OCI-LY1 (cell line): ENCODE data around the gene HAAO.

Experiments used
- H2AFZ ChIP-seq: fragments of 200-600 bp; sonication (generic), shearing (Covaris generic); 2 replicates; pipeline ENCODE4 v1.6.0; 2014; ENCODE audit warnings: antibody characterized with exemption, mild to moderate bottlenecking, low read length
- H3F3A ChIP-seq: fragments of 200-600 bp; sonication (generic), shearing (Covaris generic); 2 replicates; pipeline ENCODE4 v1.6.0; 2014; ENCODE audit warnings: mild to moderate bottlenecking, antibody characterized with exemption, low read length, moderate library complexity; ENCODE audit not compliant: insufficient read depth
- H3K27ac ChIP-seq: fragments of 200-600 bp; sonication (generic); 2 replicates; pipeline ENCODE4 v1.5.1; 2014; ENCODE audit warnings: low read length, mixed run types, mild to moderate bottlenecking, low read depth; ENCODE audit not compliant: poor library complexity, severe bottlenecking
- H3K27me3 ChIP-seq: fragments of 200-600 bp; sonication (generic); 2 replicates; pipeline ENCODE4 v1.6.0; 2014; ENCODE audit warnings: antibody characterized with exemption, mild to moderate bottlenecking, low read length, moderate library complexity; ENCODE audit not compliant: insufficient read depth
- H3K36me3 ChIP-seq: fragments of 200-600 bp; sonication (generic); 2 replicates; pipeline ENCODE4 v1.6.1; 2014; ENCODE audit warnings: mild to moderate bottlenecking, antibody characterized with exemption, low read length, moderate library complexity, mixed read lengths; ENCODE audit not compliant: insufficient read depth
- H3K4me1 ChIP-seq: fragments of 200-600 bp; sonication (generic); 2 replicates; pipeline ENCODE4 v1.5.1; 2014; ENCODE audit warnings: mild to moderate bottlenecking, low read length, moderate library complexity; ENCODE audit not compliant: insufficient read depth, severe bottlenecking
- H3K4me2 ChIP-seq: fragments of 200-600 bp; sonication (generic), shearing (Covaris generic); 2 replicates; pipeline ENCODE4 v1.6.1; 2014; ENCODE audit warnings: low read length
- H3K4me3 ChIP-seq: fragments of 200-600 bp; sonication (generic); 2 replicates; pipeline ENCODE4 v1.5.1; 2014; ENCODE audit warnings: low read length, low read depth, mild to moderate bottlenecking, mixed read lengths; ENCODE audit not compliant: poor library complexity, severe bottlenecking
- H3K79me2 ChIP-seq: fragments of 200-600 bp; shearing (Covaris generic); 2 replicates; pipeline ENCODE4 v1.6.1; 2016; ENCODE audit warnings: mixed run types, low read length, mixed read lengths; ENCODE audit not compliant: insufficient read depth
- H3K9ac ChIP-seq: fragments of 200-600 bp; sonication (generic), shearing (Covaris generic); 2 replicates; pipeline ENCODE4 v1.6.1; 2014; ENCODE audit warnings: mild to moderate bottlenecking, low read length, mixed read lengths
- H3K9me2 ChIP-seq: fragments of 200-600 bp; sonication (generic), shearing (Covaris generic); 2 replicates; pipeline ENCODE4 v1.6.1; 2014; ENCODE audit warnings: low read depth, mild to moderate bottlenecking, low read length, mixed read lengths
- H3K9me3 ChIP-seq: fragments of 200-600 bp; shearing (Covaris generic); 2 replicates; pipeline ENCODE4 v1.6.1; 2014; ENCODE audit warnings: low read length, mixed read lengths
- H4K20me1 ChIP-seq: fragments of 200-600 bp; sonication (generic), shearing (Covaris generic); 2 replicates; pipeline ENCODE4 v1.6.0; 2016; ENCODE audit warnings: mild to moderate bottlenecking, low read length; ENCODE audit not compliant: insufficient read depth
- CTCF ChIP-seq: fragments of 200-600 bp; sonication (generic), shearing (Covaris generic); IDR thresholded peaks from 2 replicates; pipeline ENCODE4 v1.5.1; 2017; ENCODE audit warnings: mild to moderate bottlenecking, antibody characterized with exemption, low read length, moderate library complexity, mixed read lengths
- EZH2 ChIP-seq: fragments of 200-600 bp; sonication (generic), shearing (Covaris generic); IDR thresholded peaks from 2 replicates; pipeline ENCODE4 v1.8.0; 2017; ENCODE audit warnings: borderline replicate concordance, mixed run types, mild to moderate bottlenecking, antibody characterized with exemption, low read length, moderate library complexity, mixed read lengths

Gene HAAO

GRCh38 chr2:42723465-42723864 lies 68.9 kb downstream of the HAAO start:
- Histone ChIP-seq H3F3A (no peaks in the 10 kb centered on the region), H3K9me3 (0 out of 2 replicates have a peak, but pooled peaks cover 3% of the 10 kb centered on the region), H3K36me3 (peaks cover 62% of the 10 kb centered on the region), H3K27ac (no peak overlapping the region), H3K4me2 (no peak overlapping the region), H4K20me1 (no peaks in the 10 kb centered on the region), H3K9me2 (no peaks in the 10 kb centered on the region), H3K9ac (no peak overlapping the region), H3K4me1 (no peaks in the 10 kb centered on the region), H3K4me3 (no peak overlapping the region), H3K27me3 (no peaks in the 10 kb centered on the region), H3K79me2 (no peaks in the 10 kb centered on the region), H2AFZ (no peak overlapping the region)
- no peak for TF ChIP-seq CTCF
- no peak for TF ChIP-seq EZH2

- peaks cover 53% of the 10 kb centered on the region for H3K36me3 ChIP-seq
- no peaks in the 10 kb centered on the region for H4K20me1 ChIP-seq
- no peaks in the 10 kb centered on the region for H3K79me2 ChIP-seq
- H3K27ac ChIP-seq, result no peak overlapping the region
- H3K9me2 ChIP-seq, result no peaks in the 10 kb centered on the region
- no peaks in the 10 kb centered on the region for H3F3A ChIP-seq
- no peak overlapping the region for H3K4me2 ChIP-seq
- no peak overlapping the region for H3K4me3 ChIP-seq
- no peaks in the 10 kb centered on the region for H3K4me1 ChIP-seq
- no peak overlapping the region for H2AFZ ChIP-seq
- TF ChIP-seq EZH2 (no peak), CTCF (no peak)
- no peaks in the 10 kb centered on the region for H3K9me3 ChIP-seq
- H3K9ac ChIP-seq, result no peak overlapping the region
- H3K27me3 ChIP-seq, result no peaks in the 10 kb centered on the region
These were observed 69.8 kb downstream of the HAAO start for GRCh38 chr2:42722320-42723190.

- Histone ChIP-seq H3K79me2 (no peaks in the 10 kb centered on the region), H3F3A (no peaks in the 10 kb centered on the region), H3K9ac (no peak overlapping the region), H4K20me1 (no peaks in the 10 kb centered on the region), H3K9me2 (no peaks in the 10 kb centered on the region), H3K27me3 (no peaks in the 10 kb centered on the region), H2AFZ (no peak overlapping the region), H3K36me3 (peaks cover 46% of the 10 kb centered on the region), H3K4me3 (no peak overlapping the region), H3K4me2 (no peak overlapping the region), H3K9me3 (no peaks in the 10 kb centered on the region), H3K27ac (no peak overlapping the region), H3K4me1 (no peaks in the 10 kb centered on the region)
- no peak for TF ChIP-seq EZH2
- no peak for TF ChIP-seq CTCF
These were observed 70.5 kb downstream of the HAAO start for GRCh38 chr2:42721898-42722297.
